Nephron progenitor cell (in vitro differentiated cells): Measurements from ENCODE around the gene ATP2B2.

Experiments
- DNase-seq: peaks from one replicate; pipeline ENCODE4 v3.0.0; 2021
- H3K27ac Mint-ChIP-seq: 2 replicates; pipeline ENCODE4 v1.8.0; 2021; ENCODE audit warnings: mild to moderate bottlenecking, moderate library complexity, mixed read lengths
- H3K27me3 Mint-ChIP-seq: 2 replicates; pipeline ENCODE4 v1.8.0; 2021; ENCODE audit warnings: mild to moderate bottlenecking, low read depth, mixed read lengths; ENCODE audit not compliant: poor library complexity
- H3K36me3 Mint-ChIP-seq: 2 replicates; pipeline ENCODE4 v1.8.0; 2021; ENCODE audit warnings: low read depth, mixed read lengths
- H3K4me1 Mint-ChIP-seq: 2 replicates; pipeline ENCODE4 v1.8.0; 2021; ENCODE audit warnings: mixed read lengths
- H3K4me3 Mint-ChIP-seq: 2 replicates; pipeline ENCODE4 v1.8.0; 2021; ENCODE audit warnings: mild to moderate bottlenecking, moderate library complexity, mixed read lengths
- H3K9me3 Mint-ChIP-seq: 2 replicates; pipeline ENCODE4 v1.8.0; 2021; ENCODE audit warnings: mild to moderate bottlenecking, moderate library complexity, mixed read lengths
- CTCF ChIP-seq: fragments of 200-600 bp; sonication (generic); IDR thresholded peaks from 2 replicates; pipeline ENCODE4 v1.5.0; 2021; ENCODE audit warnings: antibody characterized with exemption

ATP2B2 gene

DNA sequence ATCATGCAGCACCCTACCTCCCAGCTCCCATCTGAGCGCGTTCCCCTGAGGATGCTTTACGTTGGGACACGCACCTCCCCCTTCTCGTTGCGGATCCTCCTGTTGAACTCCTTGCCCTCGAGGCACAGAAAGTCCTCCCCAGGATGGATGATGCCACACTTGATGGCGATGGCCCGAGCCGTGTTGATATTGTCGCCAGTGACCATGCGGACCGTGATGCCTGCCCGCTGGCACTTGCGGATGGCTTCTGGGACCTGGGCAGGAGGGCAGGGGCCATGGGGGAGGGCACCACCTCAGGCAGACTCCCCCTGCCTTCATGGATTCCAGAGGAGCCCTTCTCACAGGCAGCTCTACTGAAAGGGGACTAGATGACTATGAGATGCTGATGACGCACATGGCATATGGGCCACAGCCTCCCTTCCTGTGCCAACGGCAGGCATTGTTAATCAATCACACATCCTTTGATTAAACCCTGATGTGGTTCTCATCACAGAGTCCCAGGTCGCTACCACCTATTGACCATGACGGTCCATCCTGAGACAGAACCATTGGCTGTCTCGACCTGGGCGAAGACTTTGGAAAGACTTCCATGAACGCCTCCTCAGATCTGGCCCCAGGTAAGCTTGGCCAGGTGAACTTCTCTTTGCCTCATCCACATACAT is 154.9 kb downstream of the ATP2B2 start:
- H3K9me3 Mint-ChIP-seq = no peaks in the 10 kb centered on the region
- peaks cover 20% of the 10 kb centered on the region for H3K27me3 Mint-ChIP-seq
- no peak for TF ChIP-seq CTCF
- H3K36me3 Mint-ChIP-seq = no peaks in the 10 kb centered on the region
- H3K27ac Mint-ChIP-seq = no peak overlapping the region
- peaks cover 55% of the 10 kb centered on the region for H3K4me1 Mint-ChIP-seq
- H3K4me3 Mint-ChIP-seq = no peak overlapping the region
- no peak for DNase-seq

- Mint-ChIP-seq H3K9me3 (no peaks in the 10 kb centered on the region), H3K27ac (no peak overlapping the region), H3K27me3 (peaks cover 23% of the 10 kb centered on the region), H3K4me3 (no peak overlapping the region), H3K36me3 (no peaks in the 10 kb centered on the region), H3K4me1 (peaks cover 55% of the 10 kb centered on the region)
- TF ChIP-seq CTCF = no peak
- no peak for DNase-seq
Observed at GRCh38 chr3:10349801-10350200, 155.6 kb downstream of the ATP2B2 start.

DNA sequence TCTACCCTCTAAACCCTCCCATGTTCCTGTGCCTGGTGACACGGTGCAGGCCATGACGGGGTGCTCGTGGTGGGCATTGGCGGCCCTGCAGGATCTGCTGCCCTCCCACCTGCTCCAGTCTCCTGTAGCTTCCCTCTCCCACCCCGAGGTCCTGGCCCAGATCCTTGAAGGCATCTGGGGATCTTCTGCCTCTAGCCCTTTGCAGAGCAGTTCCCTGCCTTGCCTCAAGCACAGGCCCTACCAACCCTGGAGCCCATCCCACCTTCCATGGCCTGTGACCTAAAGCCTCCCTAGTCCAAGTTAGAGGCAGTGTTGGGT is 157.0 kb downstream of the ATP2B2 start:
- no peak overlapping the region for H3K4me3 Mint-ChIP-seq
- TF ChIP-seq CTCF = no peak
- H3K4me1 Mint-ChIP-seq = peaks cover 50% of the 10 kb centered on the region
- H3K27me3 Mint-ChIP-seq = peaks cover 21% of the 10 kb centered on the region
- no peaks in the 10 kb centered on the region for H3K36me3 Mint-ChIP-seq
- no peak for DNase-seq
- no peaks in the 10 kb centered on the region for H3K9me3 Mint-ChIP-seq
- no peak overlapping the region for H3K27ac Mint-ChIP-seq

- Mint-ChIP-seq H3K4me3 (no peak overlapping the region), H3K27me3 (peaks cover 16% of the 10 kb centered on the region), H3K27ac (no peak overlapping the region), H3K36me3 (no peaks in the 10 kb centered on the region), H3K4me1 (peaks cover 44% of the 10 kb centered on the region), H3K9me3 (no peaks in the 10 kb centered on the region)
- TF ChIP-seq CTCF = no peak
- DNase-seq = no peak
Observed at GRCh38 chr3:10347648-10348403, 157.6 kb downstream of the ATP2B2 start.

DNA sequence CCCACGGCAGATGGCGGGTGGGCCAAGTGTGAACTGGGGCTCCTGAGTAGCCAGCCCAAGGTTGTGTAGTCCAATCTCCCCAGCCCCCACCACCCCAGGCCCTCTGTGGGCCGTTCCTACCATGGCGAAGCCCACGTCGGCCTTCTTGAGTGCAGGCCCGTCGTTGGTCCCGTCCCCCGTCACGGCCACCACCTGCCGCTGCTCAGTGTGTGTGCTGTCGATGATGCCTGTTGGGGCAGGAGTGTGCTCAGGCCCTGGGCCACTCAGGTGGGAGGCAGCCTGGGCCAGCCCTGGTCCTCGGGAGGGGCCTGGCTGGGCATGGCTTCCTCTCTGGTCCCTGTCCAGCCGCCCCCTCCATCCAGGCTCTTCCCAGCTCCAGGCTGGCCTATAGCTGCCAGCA is 159.5 kb downstream of the ATP2B2 start:
- no peak for TF ChIP-seq CTCF
- Mint-ChIP-seq H3K9me3 (no peaks in the 10 kb centered on the region), H3K27me3 (peaks cover 20% of the 10 kb centered on the region), H3K4me1 (peaks cover 27% of the 10 kb centered on the region), H3K27ac (no peak overlapping the region), H3K36me3 (no peaks in the 10 kb centered on the region), H3K4me3 (no peak overlapping the region)
- no peak for DNase-seq
